IPS DF 19.7 (cell line): ENCODE data around the gene CBFA2T2.

Experiments used
- DNase-seq: peaks from one replicate; pipeline ENCODE4 v3.0.0-alpha.2; 2013; ENCODE audit warnings: low read depth, low spot score

The CBFA2T2 gene

GRCh38 chr20:33650753-33651561, 161.1 kb downstream of the CBFA2T2 start:
- DNase-seq = no peak

DNA sequence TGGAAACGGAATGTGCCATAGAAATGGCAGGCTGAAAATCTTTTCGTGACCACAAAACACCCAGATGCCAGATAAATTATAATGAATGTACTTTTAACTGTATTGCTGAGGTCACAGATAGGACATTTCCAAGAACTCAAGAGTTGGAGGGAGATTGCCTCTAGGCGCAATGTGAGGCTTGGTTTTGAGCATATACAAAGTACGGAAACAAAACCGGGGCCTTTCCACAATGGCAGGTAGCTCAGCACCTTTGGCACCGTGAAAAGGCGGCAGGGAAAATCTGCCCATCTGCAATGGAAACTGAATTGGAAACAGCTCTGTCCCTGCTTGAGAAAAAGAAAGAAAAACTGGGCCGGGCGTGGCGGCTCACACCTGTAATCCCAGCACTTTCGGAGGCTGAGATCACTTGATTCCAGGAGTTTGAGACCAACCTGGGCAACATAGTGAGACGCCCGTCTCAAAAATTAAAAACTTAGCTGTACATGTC, 161.7 kb downstream of the CBFA2T2 start:
- DNase-seq = no peak

DNA sequence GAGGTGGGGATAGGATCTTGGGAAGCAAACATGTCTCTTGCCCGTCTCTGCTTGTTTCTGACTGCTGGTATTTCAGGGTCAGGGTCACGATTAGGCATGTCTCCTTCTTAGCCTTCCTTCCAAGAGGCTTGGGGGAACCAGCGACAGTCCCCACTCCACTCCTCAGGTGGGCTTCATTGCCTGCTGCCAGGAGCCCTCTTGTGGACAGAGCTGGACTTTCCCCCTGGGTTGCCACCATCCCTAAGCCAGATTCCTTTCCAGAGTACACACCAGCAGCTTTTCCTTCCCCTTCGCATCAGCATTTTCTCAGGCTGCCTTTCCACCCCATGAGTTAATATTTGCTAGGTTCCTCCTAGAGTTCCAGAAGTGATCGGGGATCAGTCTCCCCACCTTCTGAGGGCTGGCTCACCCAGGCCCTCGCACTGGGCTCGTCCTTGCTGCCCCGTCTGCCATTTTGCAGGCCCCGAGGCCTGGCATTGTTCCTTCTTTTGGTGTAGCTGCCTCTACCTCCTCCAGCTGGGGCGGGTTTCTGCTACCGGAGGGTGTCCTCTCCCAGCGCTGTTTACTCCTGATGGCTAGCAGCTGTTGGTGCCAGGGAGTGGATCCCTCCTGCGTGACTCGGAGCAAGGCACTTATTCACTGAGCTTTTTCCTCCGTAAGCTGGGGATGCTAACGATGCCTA, 163.5 kb downstream of the CBFA2T2 start:
- no peak for DNase-seq

- no peak for DNase-seq
Observed at GRCh38 chr20:33653900-33654596, 164.2 kb downstream of the CBFA2T2 start.

DNA sequence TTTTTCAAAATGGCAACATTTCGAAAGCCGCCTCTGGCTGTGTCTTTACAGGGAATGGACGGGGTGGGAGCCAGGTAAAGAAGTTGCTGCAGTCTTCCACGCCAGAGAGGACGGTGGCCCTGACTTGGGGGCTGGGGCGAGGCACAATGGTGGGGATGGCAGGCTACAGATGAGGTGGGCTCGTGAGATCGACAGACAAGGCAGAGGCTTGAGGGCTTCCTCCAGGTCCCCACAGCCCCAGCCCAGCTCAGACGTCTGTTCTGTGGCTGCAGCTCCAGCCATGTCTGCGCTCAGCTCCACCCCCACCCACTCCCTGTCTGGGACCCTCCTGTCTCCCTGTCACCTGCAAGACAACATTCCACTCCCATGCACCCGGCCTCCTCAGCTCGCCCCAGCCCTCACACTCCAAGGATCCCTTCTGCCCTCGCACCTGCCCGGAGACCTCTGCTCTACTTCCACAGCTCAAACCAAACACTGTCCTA, 164.8 kb downstream of the CBFA2T2 start:
- no peak for DNase-seq

GRCh38 chr20:33655164-33655563, 165.3 kb downstream of the CBFA2T2 start:
- DNase-seq = no peak

DNA sequence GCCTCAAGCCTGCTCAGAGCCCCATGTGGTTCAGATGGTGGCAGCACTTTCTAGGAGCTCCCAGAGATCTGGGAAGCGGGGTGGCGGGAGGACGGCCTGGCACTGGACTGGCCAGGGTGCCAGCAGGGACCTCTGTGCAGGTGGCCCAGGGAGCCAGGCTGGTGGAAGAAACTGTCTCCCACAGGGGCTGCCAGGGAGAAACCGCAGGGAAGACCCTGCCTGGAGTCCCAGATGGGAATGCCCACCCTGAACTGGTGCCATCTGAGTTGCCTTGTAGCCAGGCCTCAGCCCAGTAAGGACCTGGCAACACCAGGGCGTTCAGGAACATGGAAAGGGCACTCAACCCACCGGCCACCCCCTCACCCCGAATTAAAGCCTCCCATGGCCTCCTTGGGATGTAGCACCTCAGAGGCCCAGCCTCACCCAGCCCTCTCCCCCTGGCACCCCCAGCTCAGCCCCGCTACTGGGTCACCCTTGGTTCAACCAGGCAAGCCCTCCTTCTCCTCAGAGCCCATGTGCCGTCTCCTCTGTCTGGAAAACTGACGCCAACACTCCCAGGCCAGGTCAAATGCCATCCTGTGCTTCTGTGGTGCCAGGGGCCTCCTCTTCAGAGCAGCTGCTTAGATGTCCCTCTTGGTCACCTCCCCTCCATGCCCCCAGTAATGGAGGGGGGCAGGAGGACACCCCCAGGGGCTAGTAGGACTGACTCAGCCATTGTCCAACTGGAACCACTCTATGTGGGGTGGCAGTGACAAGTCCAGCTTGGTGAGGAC, 166.3 kb downstream of the CBFA2T2 start:
- no peak for DNase-seq

DNA sequence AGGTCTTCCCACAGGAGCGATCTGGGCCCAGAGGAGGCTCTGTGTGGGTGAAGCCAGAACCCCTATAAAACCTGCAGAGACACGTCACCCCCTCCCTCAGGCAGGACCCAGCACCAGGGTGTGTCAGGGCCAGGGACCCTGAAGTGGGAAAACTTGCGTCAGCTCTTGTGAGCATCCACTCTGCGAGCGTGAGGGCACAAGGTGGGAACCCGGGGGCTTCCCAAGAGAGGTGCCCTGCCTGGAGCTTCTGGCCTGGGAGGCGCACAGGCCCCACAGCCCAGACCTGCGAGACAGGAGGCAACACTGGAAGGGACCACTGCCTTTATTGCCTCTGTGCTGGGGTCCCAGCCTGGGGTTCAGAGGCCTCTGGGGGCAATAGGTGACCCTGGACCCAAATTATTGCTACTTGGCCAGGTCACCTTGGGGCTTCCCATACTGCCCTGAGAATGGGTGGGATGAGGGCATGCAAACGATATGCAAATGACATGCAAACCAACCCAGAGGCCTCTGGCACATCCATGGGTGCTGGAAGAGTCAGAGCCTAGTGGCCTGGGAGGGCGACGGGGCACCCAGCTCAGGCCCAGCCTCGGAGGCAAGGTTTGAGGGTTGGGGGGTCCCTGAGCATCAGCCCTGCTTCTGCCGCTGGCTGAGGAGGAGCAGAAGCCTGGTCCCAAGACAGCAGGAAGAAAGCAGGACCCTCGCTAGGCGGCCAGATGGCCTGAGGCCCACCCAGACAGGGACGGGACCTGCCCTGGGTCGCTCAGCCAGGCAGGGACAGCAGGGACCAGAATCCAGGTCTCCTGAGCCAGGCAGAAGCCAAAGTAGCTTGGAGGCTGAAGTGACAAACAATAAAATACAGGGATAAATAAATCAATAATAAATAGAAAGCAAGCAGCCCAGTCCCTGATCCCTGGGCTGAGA, 167.1 kb downstream of the CBFA2T2 start:
- DNase-seq = no peak

DNA sequence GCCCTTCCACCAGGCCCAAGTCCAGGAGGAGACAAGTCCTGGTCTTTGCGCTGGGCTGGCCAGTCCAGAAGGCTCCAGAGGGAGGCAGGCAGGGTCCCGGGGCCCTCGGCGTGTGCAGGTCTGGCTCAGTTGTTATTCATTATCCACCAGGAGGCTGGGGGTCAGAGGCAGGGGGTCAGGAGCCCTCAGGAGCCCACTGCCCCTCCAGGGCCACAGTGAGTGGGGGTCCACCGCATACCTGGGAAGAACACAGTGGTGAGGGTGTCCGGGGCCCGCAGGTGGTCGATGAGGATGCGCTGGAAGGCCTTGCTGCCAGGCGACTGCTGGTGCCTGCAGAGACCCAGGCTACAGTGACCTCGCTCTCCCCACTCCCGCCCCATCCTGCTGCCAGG, 167.8 kb downstream of the CBFA2T2 start:
- DNase-seq = no peak

GRCh38 chr20:33658510-33658909, 168.6 kb downstream of the CBFA2T2 start:
- no peak for DNase-seq

DNA sequence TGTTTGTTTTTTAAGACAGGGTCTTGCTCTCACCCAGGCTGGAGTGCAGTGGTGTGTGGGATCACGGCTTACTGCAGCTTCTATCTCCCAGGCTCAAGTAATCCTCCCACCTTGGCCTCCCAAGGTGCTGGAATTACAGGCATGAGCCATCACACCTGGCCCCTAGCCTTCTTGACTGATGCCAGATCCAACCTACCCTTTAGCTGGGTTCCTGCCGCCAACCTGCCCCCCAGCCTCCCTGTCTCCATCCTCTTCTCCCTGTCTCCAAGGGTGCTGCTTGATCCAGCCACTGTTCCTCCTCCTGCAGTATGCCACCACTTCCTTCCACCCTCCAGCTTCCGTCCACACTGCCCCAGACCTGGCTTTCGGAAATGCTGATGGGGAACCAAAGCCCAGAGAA, 169.0 kb downstream of the CBFA2T2 start:
- DNase-seq = no peak

DNA sequence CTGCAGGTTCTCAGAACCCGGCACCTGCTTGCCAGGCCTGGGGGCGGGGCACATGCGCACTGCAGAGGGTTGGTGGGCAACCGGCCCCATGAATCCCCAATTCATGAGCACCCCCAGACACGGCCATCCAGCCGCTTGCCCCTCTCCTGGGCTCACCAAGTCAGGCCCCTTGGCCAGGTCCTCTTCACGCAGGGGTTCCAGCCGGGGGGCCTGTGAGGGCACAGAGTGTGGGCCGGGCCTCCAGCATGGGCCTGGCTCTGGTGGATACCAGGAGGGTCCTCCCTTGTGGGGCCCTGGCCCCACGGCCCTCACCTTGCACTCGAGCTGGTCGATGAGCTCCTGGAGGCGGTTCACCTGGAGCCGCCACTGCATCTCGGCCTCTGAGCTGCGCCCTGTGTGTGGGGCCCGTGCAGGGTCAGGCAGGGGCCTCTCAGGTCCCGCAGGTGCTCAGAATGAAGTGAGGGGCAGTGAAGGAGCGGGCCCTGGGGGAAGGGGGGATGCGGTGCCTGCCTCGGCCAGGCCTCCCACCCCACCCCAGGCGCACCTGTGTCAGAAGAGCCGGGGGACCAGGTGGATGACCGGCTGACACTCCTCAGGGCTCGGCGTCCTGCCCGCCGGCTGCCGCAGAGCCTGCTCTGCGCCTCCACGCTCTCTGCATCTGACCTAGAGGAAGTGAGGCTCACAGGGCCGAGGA, 169.6 kb downstream of the CBFA2T2 start:
- DNase-seq = no peak

DNA sequence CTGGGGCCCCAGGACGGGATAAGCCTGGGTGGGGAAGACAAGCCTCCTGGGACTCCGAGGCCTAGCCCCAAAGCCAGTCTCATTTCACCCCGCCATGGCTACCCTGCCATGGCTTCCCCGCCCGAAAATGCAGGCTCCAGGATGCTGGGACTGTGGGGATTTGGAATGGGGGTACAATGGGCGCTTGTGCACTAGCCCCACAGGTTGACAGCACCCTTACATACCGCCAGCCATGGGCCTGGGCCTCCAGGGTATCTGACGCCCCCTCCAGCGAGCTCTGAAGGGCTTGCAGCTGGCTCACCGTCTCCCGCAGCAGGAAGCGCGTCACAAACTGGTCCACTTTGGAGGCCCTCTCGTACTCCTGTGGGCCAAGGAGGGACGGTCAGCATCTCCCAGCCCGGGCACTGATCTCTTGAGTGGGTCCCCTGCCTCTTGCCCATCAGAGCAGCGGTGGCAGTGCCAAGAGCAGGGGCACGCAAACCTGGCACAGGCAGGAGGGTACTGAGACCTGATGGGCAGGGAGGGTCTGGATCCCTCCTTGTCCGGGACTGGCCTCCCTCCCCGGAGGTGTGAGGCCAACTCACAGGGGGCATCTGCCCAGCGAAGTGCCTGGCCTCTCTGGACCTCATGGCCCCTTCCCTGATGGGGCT, 170.3 kb downstream of the CBFA2T2 start:
- DNase-seq = no peak

DNA sequence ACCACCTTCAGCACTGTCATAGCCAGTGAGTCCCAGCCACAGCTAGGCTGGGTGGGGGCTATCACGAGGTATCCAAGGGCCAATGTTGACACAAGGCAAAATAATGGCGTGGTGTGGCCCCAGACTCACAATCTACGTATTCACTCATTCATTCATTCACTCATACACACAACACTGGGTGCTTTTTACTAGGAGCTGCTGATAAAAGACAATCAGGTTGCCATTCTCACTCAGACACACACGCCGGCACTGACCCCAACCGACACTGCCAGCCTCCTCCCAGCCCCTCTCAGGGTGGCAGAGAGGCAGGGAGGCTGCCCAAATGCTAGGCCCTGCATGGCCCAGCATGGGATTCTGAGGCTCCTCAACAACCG, 170.8 kb downstream of the CBFA2T2 start:
- no peak for DNase-seq

DNA sequence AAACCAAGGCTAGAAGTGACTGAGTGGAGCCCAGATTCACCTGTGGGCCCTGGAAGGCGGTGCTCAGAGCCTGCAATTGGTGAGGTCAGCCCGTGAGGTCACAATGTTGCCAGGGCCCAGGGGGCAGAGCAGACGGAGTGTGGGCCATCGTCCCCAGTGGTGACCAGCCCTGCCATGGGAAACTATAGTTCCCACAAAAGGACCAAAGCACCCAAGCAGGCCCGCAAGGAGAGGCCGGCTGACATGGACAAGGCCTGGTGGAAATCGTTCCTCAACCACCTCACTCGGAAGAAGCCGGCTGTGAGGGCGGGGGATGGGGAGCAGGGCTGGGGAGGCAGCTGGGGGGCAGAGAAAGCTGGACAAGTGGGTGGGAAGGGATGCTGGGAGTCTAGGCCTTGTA, 172.3 kb downstream of the CBFA2T2 start, which contains the start of gene C20orf144:
TSS of gene C20orf144 (plus strand) at position 156 of the 400 bp plus-strand sequence. CDS start at position 175, 19 bp downstream.
- no peak for DNase-seq

DNA sequence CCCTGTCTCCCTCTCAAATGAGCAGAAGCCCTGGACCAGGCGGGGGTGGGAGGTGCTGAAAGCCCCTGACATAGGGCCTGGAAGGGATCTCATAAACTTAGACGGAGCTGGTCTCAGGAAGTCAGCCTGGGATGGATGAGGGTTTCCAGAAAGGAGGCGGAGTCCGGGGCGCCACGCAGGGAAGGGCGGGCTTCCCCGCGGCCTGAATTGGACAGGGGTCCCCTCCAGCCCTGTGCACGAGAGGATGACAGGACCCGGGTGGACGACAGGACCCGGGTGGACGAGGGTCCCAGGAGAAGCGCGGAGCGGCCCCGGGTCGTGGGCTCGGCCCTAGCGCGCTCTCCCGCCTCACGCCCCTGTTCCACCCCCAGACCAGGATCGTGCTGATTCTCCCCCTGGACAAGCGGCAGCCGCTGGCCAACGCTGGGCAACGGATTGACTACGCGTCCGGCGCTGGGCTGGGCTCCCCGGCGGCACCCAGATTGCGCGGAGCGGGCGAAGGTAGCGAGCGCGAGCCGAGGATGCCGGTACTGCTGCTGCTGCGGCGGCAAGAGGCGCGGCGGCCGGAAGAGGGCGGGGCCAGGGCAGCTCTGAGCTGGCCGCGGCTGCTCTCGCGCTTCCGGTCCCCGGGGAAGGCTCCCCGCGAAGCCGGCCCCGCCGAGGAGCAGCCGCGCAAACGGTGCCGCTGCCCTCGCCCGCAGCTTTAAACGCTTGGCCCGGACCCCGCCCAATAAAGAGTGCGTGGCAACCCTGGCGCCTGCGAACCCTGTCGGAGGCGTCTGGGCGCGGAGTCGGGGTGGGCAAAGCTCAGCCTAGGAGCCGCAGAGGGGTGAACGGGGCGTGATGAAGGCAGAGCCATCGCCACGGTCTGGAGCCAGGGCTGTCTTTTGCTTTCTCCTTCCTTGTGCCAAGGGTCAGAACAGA, 173.5 kb downstream of the CBFA2T2 start:
- no peak for DNase-seq

- DNase-seq = no peak
Observed at GRCh38 chr20:33664085-33664761, 174.3 kb downstream of the CBFA2T2 start.

- DNase-seq = no peak
Observed at GRCh38 chr20:33664762-33665144, 174.9 kb downstream of the CBFA2T2 start.
